Sigmoid colon (tissue), 4 donors: ENCODE data around the gene ANAPC16.

Experiments
- EP300 ChIP-seq, 4 donors: sonication (generic); formaldehyde crosslinking; IDR thresholded peaks; one replicate each; pipeline ENCODE4 v1.6.1; 2017; ENCODE audit warnings: antibody characterized with exemption in 4 of 4
- POLR2A ChIP-seq, 2 donors: fragments of 450-650 bp; IDR thresholded peaks; one replicate each; pipeline ENCODE4 v1.6.1; 2016; ENCODE audit warnings: antibody characterized with exemption in 2 of 2, mild to moderate bottlenecking in 2 of 2, moderate library complexity in 2 of 2
- POLR2AphosphoS5 ChIP-seq, 4 donors: sonication (generic); formaldehyde crosslinking; IDR thresholded peaks; one replicate each; pipeline ENCODE4 v1.6.1; 2017; ENCODE audit warnings: antibody characterized with exemption in 4 of 4
- TF ChIP-seq, protein P1 (sequence below), 4 experiments: fragments of 450-650 bp in 3 of 4; fragments of 200-600 bp in 1 of 4; IDR thresholded peaks; one replicate each; pipeline ENCODE4 v1.5.1; 2016 to 2019; ENCODE audit warnings: antibody characterized with exemption in 4 of 4, mild to moderate bottlenecking in 3 of 4, moderate library complexity in 2 of 4

DNA sequence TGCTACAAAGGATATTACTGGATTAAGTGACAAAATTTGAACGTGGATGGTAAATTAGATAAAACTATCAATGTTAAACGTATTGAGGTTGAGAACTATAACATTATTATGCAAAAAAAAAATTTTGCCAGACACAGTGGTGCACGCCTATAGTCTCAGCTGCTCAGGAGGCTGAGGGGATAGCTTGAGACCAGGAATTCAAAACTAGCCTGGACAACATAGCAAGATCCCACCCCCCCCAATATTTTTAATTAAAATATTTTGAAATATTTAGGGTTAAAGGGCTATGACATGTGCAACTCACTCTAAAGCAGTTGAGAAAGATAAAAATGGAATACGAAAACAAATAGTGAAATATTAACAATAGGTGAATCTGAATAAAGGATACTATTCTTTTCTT is 45.1 kb upstream of the ANAPC16 start:
- TF ChIP-seq, protein P1, sequence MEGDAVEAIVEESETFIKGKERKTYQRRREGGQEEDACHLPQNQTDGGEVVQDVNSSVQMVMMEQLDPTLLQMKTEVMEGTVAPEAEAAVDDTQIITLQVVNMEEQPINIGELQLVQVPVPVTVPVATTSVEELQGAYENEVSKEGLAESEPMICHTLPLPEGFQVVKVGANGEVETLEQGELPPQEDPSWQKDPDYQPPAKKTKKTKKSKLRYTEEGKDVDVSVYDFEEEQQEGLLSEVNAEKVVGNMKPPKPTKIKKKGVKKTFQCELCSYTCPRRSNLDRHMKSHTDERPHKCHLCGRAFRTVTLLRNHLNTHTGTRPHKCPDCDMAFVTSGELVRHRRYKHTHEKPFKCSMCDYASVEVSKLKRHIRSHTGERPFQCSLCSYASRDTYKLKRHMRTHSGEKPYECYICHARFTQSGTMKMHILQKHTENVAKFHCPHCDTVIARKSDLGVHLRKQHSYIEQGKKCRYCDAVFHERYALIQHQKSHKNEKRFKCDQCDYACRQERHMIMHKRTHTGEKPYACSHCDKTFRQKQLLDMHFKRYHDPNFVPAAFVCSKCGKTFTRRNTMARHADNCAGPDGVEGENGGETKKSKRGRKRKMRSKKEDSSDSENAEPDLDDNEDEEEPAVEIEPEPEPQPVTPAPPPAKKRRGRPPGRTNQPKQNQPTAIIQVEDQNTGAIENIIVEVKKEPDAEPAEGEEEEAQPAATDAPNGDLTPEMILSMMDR (IDR thresholded peaks at IDR 0.05): no peak
- TF ChIP-seq POLR2A (IDR thresholded peaks at IDR 0.05) (no peak), POLR2AphosphoS5 (IDR thresholded peaks at IDR 0.05) (no peak), EP300 (IDR thresholded peaks at IDR 0.05) (no peak)
